Pancreas (tissue), 10 donors: ENCODE measurements around the gene GZMA. TPM values are rescaled to one million over a fixed set of nuclear protein-coding genes. Genes with fewer than 3 reads are reported as not detected.

Experiments used
- ATAC-seq, 4 donors: fragments of 200-7000 bp; cut with Tn5 transposase; one replicate each; pipeline versions ENCODE4 v1.8.0 to v1.9.1; 2020; ENCODE audit warnings: mild to moderate bottlenecking in 4 of 4, moderate library complexity in 4 of 4
- DNase-seq, 6 donors: peaks; one replicate each; pipeline ENCODE4 v3.0.0-alpha.2; 2020
- FAIRE-seq: peaks from 2 replicates; lab custom pipeline; 2012; peaks lifted over from hg19 to GRCh38; lab: Jason Lieb, UNC
- H3K27ac ChIP-seq, 4 donors: fragments of 200-600 bp; sonication (generic); 1 replicate in 3 of 4; 2 replicates in 1 of 4; pipeline versions ENCODE4 v1.5.0 to v1.8.0; 2020
- H3K27me3 ChIP-seq, 4 donors: fragments of 200-600 bp; one replicate each; pipeline ENCODE4 v1.8.0; 2021
- H3K36me3 ChIP-seq, 3 donors: fragments of 200-600 bp; sonication (generic) in 1 of 3; one replicate each; pipeline versions ENCODE4 v1.5.0 to v1.8.0; 2020 to 2021
- H3K4me1 ChIP-seq, 3 donors: fragments of 200-600 bp; one replicate each; pipeline ENCODE4 v1.8.0; 2021
- H3K4me3 ChIP-seq, 4 donors: fragments of 200-600 bp; sonication (generic) in 2 of 4; one replicate each; pipeline versions ENCODE4 v1.5.0 to v1.8.0; 2020 to 2021
- H3K9me3 ChIP-seq, 4 donors: fragments of 200-600 bp; one replicate each; pipeline ENCODE4 v1.8.0; 2021
- WGBS, 2 donors: extraction: QIAGEN DNeasy Blood & Tissue Kit; methylation state at CpG; one replicate each; pipeline ENCODE4 v1.1.7; 2013; 5-methylcytosine and 5-hydroxymethylcytosine counted together
- intact Hi-C, 3 donors: fragments of 100-400 bp; cut with DNase I; formaldehyde crosslinking; loops; one replicate each; pipeline versions ENCODE4 v1.11.1 to v1.14.2; 2022
- polyA plus RNA-seq, 2 donors: library from polyadenylated mRNA; stranded (reverse); fragments of 200-250 nt; gene quantifications; one replicate each; pipeline ENCODE4 v1.2.3, GENCODE V29; 2013
- total RNA-seq, 6 donors: library from RNA; stranded (reverse); fragmentation: NEBNext Ultra II Directional in 4 of 6; extraction: Animal tissue kit (Norgen Biotek cat#: 25700) in 4 of 6; gene quantifications; one replicate each; pipeline versions ENCODE4 v1.2.1 to v1.2.4, GENCODE V29; 2021 to 2023
- TF ChIP-seq, protein P1 (sequence below), 4 donors: fragments of 200-600 bp; sonication (generic) in 3 of 4; IDR thresholded peaks; one replicate each; pipeline versions ENCODE4 v1.5.0 to v1.8.0; 2021; ENCODE audit warnings: antibody characterized with exemption in 4 of 4
- donor health status: healthy with polysubstance abuse.
- donor health status: DM: no; HTN: no; CAD: no; lungs with moderate emphysema.
- donor health status: DM: no; HTN: no; CAD: no.
- donor health status: control.
- donor health status: control.
- donor health status: Bipolar disorder and iron deficiency.
- donor health status: DM: yes; HTN: yes; CAD: no.
- donor health status: DM: no; HTN: no; CAD: no.
- donor health status: DM: no; HTN: no; CAD: no.
- donor health status: DM: yes; HTN: yes; CAD: no.

GZMA gene
- total RNA-seq (1 to 10 TPM in 1 of 6 donors, under 1 TPM in 4, not detected in 1; 0.16 to 1.5 (median 0.84) TPM), polyA plus RNA-seq (under 1 TPM; 0.42 to 0.91 TPM)

DNA sequence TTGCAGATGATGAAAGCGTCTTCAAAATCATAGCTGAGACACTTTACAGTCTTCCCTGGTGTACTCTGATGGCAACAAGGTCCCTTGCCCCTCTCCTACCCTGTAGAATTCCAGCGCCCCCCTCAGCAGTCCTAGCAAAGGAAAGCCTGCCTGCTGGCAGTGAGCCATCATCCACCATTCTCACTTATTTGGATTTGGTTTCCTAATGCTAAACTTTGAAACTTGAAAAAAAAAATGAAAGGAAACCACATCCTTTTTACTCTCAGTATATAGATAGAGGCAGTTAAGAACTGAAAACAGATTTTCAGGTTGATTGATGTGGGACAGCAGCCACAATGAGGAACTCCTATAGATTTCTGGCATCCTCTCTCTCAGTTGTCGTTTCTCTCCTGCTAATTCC is at the start of gene GZMA:
Gene GZMA, plus strand, starts transcription at position 299 of the 400 bp plus-strand sequence. Its CDS starts 37 bp downstream, at position 336.
- no peak for DNase-seq
- intact Hi-C loops, result no loop called here
- Histone ChIP-seq H3K9me3 (no peaks in the 10 kb centered on the region), H3K4me3 (no peak within 1 kb of the TSS), H3K27ac (no peak within 1 kb of the TSS), H3K27me3 (peaks cover 0 to 3% (median 0%) of the 10 kb centered on the region in 4 donors), H3K4me1 (no peaks in the 10 kb centered on the region), H3K36me3 (no peaks in the 10 kb centered on the region)
- TF ChIP-seq, protein P1, sequence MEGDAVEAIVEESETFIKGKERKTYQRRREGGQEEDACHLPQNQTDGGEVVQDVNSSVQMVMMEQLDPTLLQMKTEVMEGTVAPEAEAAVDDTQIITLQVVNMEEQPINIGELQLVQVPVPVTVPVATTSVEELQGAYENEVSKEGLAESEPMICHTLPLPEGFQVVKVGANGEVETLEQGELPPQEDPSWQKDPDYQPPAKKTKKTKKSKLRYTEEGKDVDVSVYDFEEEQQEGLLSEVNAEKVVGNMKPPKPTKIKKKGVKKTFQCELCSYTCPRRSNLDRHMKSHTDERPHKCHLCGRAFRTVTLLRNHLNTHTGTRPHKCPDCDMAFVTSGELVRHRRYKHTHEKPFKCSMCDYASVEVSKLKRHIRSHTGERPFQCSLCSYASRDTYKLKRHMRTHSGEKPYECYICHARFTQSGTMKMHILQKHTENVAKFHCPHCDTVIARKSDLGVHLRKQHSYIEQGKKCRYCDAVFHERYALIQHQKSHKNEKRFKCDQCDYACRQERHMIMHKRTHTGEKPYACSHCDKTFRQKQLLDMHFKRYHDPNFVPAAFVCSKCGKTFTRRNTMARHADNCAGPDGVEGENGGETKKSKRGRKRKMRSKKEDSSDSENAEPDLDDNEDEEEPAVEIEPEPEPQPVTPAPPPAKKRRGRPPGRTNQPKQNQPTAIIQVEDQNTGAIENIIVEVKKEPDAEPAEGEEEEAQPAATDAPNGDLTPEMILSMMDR (IDR thresholded peaks at IDR 0.05), result no peak
- 47 to 56% methylated on average over 3 of the region's 3 CpGs for WGBS, 2 donors
- no peak for FAIRE-seq
- ATAC-seq, result no peak

DNA sequence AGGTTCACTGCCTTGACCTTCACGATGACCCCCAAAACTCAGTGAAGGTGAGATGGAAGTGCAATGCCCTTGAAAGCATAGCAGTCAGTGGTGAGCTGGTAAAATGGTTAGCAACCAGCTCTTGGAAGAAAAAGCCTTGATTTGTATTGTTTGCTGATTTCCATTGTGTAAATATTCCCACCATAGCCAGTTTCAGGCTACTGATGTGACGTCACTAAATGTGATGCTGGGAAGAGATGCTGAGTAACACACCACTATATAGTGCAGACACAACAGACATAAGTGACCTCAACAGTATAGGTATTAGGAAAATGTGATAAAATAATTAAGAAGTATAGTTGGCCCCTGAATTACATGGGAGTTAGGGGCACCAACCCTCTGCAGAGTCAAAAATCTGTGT is 47.3 kb upstream of the GZMA start:
- no peaks in the 10 kb centered on the region for H3K27me3 ChIP-seq
- FAIRE-seq (no peak), ATAC-seq (no peak), DNase-seq (no peak)
- 43 to 47% methylated on average over 2 of the region's 2 CpGs for WGBS, 2 donors
- TF ChIP-seq, protein P1 (IDR thresholded peaks at IDR 0.05), result no peak
- no peaks in the 10 kb centered on the region for H3K4me1 ChIP-seq
- H3K36me3 ChIP-seq, result no peaks in the 10 kb centered on the region
- H3K4me3 ChIP-seq, result no peak overlapping the region
- no peak overlapping the region for H3K27ac ChIP-seq
- intact Hi-C loops, result no loop called here
- no peaks in the 10 kb centered on the region for H3K9me3 ChIP-seq

DNA sequence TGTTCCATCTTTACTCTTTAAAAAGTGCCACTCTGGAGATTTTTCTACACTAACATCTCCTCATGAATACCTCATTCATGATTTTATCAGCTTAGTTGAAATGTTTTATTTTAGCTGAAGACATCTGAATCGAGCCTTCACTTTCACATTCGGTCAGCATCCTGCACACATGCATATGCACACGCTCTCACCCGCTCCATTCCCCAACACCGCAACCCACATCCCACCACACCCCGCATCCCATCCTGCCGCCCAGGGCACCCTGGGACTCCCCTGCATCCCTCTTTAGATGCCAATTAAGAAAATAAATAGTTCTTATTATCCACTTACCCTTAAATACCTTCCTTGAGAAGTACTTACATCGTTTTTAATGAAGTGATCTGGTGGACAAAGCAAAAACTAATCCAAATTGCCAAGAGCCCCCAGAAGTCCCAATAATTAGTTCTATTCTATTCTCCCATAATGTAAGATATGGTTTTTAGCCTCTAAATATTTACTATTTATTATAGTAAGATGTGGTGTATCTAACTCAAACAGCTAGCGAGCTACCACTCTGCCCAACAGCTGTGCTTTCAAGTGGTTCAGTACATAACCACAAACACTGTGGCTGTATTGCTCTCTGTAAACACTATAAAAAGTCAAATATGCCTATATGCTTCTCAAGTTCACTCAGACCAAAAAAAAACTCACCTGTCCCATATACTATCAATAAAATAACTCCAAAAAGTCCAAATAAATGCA is 40.2 kb upstream of the GZMA start:
- no peak overlapping the region for H3K4me3 ChIP-seq
- FAIRE-seq, result no peak
- H3K27me3 ChIP-seq, result no peaks in the 10 kb centered on the region
- no peak for DNase-seq
- H3K36me3 ChIP-seq, result no peaks in the 10 kb centered on the region
- H3K9me3 ChIP-seq, result no peaks in the 10 kb centered on the region
- TF ChIP-seq, protein P1 (IDR thresholded peaks at IDR 0.05), result no peak
- intact Hi-C loops, result no loop called here
- ATAC-seq, result no peak
- 77 to 85% methylated on average over 9 of the region's 9 CpGs for WGBS, 2 donors
- H3K27ac ChIP-seq, result no peak overlapping the region
- H3K4me1 ChIP-seq, result no peaks in the 10 kb centered on the region

DNA sequence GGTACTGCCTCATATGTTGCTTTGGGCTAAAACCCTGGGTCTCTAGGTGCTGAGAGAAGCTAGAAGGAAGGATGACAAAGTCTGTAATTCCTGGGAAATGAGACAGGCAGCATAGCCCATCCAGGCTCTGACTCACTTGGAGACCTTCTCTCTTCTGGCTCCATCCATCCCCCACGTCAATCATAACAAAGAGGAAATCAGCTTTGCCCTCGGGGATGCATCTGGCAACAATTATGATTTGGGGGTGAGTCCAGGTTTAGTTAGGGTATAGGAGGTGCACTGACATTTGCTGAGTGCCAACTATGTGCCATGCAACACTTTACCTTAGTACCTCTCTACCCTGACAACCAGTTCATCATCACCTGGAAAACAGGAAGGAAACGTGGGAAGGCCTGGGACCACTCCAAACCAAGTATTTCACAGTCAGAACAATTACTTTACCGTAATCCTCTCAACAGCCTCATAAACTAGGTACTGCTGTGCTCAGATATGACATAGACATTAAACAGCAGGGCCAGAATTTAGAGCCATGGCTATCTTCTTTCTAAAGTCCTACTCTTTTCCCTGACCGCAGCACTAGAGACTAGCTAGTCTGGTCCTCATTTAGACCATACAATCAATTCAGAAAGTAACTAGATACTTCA is 39.1 kb upstream of the GZMA start:
- Histone ChIP-seq H3K4me1 (no peaks in the 10 kb centered on the region), H3K9me3 (no peaks in the 10 kb centered on the region), H3K27me3 (no peaks in the 10 kb centered on the region), H3K27ac (no peak overlapping the region), H3K4me3 (no peak overlapping the region), H3K36me3 (no peaks in the 10 kb centered on the region)
- TF ChIP-seq, protein P1 (IDR thresholded peaks at IDR 0.05), result no peak
- DNase-seq, result no peak
- ATAC-seq, result no peak
- FAIRE-seq, result no peak
- intact Hi-C loops, result no loop called here
- WGBS, 2 donors, result 58 to 74% methylated on average over 5 of the region's 5 CpGs

DNA sequence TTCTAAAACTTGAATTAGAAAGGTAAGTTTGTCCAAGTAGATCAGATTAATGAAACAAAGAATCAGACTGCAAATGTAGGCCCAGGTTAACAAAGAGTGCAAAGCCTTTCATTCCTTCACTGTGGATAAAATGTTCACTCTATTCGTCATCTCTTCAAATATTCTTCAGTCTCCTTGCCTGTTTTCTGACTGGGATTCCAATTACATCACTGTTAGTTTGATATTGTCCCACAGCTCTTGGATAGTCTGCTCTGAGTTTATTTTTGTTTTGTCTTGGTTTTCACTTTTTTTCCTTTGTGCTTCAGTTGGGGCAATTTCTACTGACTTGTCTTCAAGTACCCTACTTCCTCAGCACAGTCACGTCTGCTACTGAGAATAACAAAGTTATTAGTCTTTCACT is 38.5 kb upstream of the GZMA start:
- ATAC-seq, result no peak
- intact Hi-C loops, result no loop called here
- WGBS, 2 donors, result 47 to 56% methylated on average over 2 of the region's 2 CpGs
- no peaks in the 10 kb centered on the region for H3K27me3 ChIP-seq
- H3K4me3 ChIP-seq, result no peak overlapping the region
- H3K9me3 ChIP-seq, result no peaks in the 10 kb centered on the region
- no peak overlapping the region for H3K27ac ChIP-seq
- H3K36me3 ChIP-seq, result no peaks in the 10 kb centered on the region
- TF ChIP-seq, protein P1 (IDR thresholded peaks at IDR 0.05), result no peak
- no peaks in the 10 kb centered on the region for H3K4me1 ChIP-seq
- DNase-seq, result no peak
- no peak for FAIRE-seq
